Measurements from ENCODE around the gene NDC80. TPM values are rescaled to one million over a fixed set of nuclear protein-coding genes. Genes with fewer than 3 reads are reported as not detected.
A peak's percentile ranks its signal among the peaks of the same experiment; 100 is the strongest.

Gene NDC80
- polyA plus RNA-seq, 3 donors = 0.07 TPM; not detected in 2

DNA sequence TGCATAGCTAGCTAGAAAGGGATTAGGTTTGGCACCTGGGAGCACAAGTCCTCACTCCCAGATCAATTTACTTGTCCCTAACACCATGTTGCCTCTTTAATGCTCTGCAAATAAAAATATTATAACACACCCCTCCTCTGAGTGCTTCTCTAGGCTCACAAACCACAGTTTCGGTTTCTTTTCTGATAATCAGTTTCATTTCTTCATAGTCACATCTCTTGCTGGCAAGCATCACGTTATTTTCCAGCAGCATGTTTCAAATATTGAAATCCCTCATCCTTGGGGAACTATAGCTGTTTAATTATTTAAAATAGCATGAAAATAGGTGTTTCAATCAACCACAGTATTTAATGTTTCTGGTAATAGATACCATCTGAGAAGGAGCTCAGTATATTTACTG, 70.3 kb downstream of the NDC80 start:
- H3K4me2 ChIP-seq (replicated peaks; ENCODE audit: extremely low read depth, low read length, poor library complexity, severe bottlenecking) = peak overlapping the region; percentile 52
- peaks cover 93 to 100% of the 10 kb centered on the region in 2 donors for H3K4me1 ChIP-seq (ENCODE audit: control insufficient read depth in 1 of 2, insufficient read depth in 2 of 2, low read length in 2 of 2)
- peak overlapping the region in 1 of 2 donors; percentile 47 for H3K27ac ChIP-seq (ENCODE audit: low read depth in 1 of 2, low read length in 2 of 2)
- no peak overlapping the region for H3K9ac ChIP-seq (ENCODE audit: insufficient read depth, low read length, poor library complexity, severe bottlenecking)
- Mint-ChIP-seq H3K4me3 (peak overlapping the region in 1 of 2 donors; percentile 71), H3K9me3 (no peaks in the 10 kb centered on the region), H3K27me3 (ENCODE audit: low read depth in 3 of 3) (no peaks in the 10 kb centered on the region), H3K27ac (peak overlapping the region in 6 of 7 donors; percentile 81 to 94 (median 91)), H3K36me3 (no peaks in the 10 kb centered on the region), H3K4me1 (peaks cover 47% of the 10 kb centered on the region)
- H3K79me2 ChIP-seq (ENCODE audit: insufficient read depth, low read length) = no peaks in the 10 kb centered on the region
- WGBS (ENCODE audit: insufficient coverage) = 0% methylated on average over 1 of the region's 2 CpGs
- H3K27me3 ChIP-seq (ENCODE audit: control insufficient read depth in 2 of 2, insufficient read depth in 2 of 2, low read length in 2 of 2) = no peaks in the 10 kb centered on the region
- H3K9me3 ChIP-seq (replicated peaks in 1 of 2; ENCODE audit: control insufficient read depth in 1 of 2, insufficient read depth in 1 of 2, low read length in 2 of 2) = no peaks in the 10 kb centered on the region
- H4K20me1 ChIP-seq (ENCODE audit: insufficient read depth, low read length) = no peaks in the 10 kb centered on the region
- TF ChIP-seq, protein P1, sequence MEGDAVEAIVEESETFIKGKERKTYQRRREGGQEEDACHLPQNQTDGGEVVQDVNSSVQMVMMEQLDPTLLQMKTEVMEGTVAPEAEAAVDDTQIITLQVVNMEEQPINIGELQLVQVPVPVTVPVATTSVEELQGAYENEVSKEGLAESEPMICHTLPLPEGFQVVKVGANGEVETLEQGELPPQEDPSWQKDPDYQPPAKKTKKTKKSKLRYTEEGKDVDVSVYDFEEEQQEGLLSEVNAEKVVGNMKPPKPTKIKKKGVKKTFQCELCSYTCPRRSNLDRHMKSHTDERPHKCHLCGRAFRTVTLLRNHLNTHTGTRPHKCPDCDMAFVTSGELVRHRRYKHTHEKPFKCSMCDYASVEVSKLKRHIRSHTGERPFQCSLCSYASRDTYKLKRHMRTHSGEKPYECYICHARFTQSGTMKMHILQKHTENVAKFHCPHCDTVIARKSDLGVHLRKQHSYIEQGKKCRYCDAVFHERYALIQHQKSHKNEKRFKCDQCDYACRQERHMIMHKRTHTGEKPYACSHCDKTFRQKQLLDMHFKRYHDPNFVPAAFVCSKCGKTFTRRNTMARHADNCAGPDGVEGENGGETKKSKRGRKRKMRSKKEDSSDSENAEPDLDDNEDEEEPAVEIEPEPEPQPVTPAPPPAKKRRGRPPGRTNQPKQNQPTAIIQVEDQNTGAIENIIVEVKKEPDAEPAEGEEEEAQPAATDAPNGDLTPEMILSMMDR (IDR thresholded peaks at IDR 0.05) = no peak
- no peak overlapping the region for H2AFZ ChIP-seq (ENCODE audit: insufficient read depth, low read depth, low read length, poor library complexity, severe bottlenecking)
- intact Hi-C loops (cut with micrococcal nuclease) = loop anchor here in 1 of 2 donors (5.0 to 10.0 kb wide), 2 partner anchors 606 to 953 kb away; partner anchors contain the start of gene MYL12A
- DNase-seq = peak; percentile 29 to 74 (median 60)
- peak overlapping the region in 2 of 3 experiments; percentile 17 to 47 for H3K4me3 ChIP-seq (replicated peaks in 1 of 3; ENCODE audit: low read depth in 2 of 3, low read length in 3 of 3)
- no peaks in the 10 kb centered on the region for H3K36me3 ChIP-seq (replicated peaks in 1 of 2; ENCODE audit: control insufficient read depth in 1 of 2, insufficient read depth in 2 of 2, low read length in 2 of 2)

DNA sequence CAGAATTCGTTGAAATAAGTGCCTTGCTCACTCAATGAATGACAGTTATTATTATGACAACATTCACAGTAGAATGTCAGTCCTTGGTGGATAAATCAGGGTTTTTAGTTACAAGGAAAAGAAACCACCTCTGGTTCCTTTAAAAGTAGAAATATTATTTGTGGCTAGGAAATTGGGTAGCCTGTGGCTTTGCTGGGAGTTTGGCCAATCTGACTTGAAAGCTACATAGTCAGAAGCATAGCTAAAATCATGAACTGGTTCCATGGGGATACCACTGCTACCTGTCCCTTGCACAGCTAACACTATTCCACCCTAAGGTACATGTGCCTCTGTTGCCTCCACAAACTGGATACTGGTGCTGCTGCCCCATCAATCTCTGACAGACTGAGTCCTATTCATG, 71.4 kb downstream of the NDC80 start:
- no peaks in the 10 kb centered on the region for H3K36me3 ChIP-seq (replicated peaks in 1 of 2; ENCODE audit: control insufficient read depth in 1 of 2, insufficient read depth in 2 of 2, low read length in 2 of 2)
- Mint-ChIP-seq H3K4me3 (no peak overlapping the region), H3K27ac (peak overlapping the region in 3 of 7 donors; percentile 40 to 77 (median 42)), H3K27me3 (ENCODE audit: low read depth in 3 of 3) (no peaks in the 10 kb centered on the region), H3K4me1 (peaks cover 41% of the 10 kb centered on the region), H3K9me3 (no peaks in the 10 kb centered on the region), H3K36me3 (no peaks in the 10 kb centered on the region)
- peak overlapping the region; percentile 28 to 47 for H3K27ac ChIP-seq (ENCODE audit: low read depth in 1 of 2, low read length in 2 of 2)
- no peaks in the 10 kb centered on the region for H3K27me3 ChIP-seq (ENCODE audit: control insufficient read depth in 2 of 2, insufficient read depth in 2 of 2, low read length in 2 of 2)
- H3K4me3 ChIP-seq (replicated peaks in 1 of 3; ENCODE audit: low read depth in 2 of 3, low read length in 3 of 3) = no peak overlapping the region
- no peaks in the 10 kb centered on the region for H4K20me1 ChIP-seq (ENCODE audit: insufficient read depth, low read length)
- no peaks in the 10 kb centered on the region for H3K79me2 ChIP-seq (ENCODE audit: insufficient read depth, low read length)
- DNase-seq = no peak
- TF ChIP-seq, protein P1 (IDR thresholded peaks at IDR 0.05) = no peak
- H3K9me3 ChIP-seq (replicated peaks in 1 of 2; ENCODE audit: control insufficient read depth in 1 of 2, insufficient read depth in 1 of 2, low read length in 2 of 2) = no peaks in the 10 kb centered on the region
- intact Hi-C loops (cut with micrococcal nuclease) = loop anchor here in 1 of 2 donors (5.0 to 10.0 kb wide), 2 partner anchors 605 to 952 kb away; partner anchors contain the start of gene MYL12A
- H3K4me1 ChIP-seq (ENCODE audit: control insufficient read depth in 1 of 2, insufficient read depth in 2 of 2, low read length in 2 of 2) = peaks cover 89 to 99% of the 10 kb centered on the region in 2 donors
- H3K4me2 ChIP-seq (replicated peaks; ENCODE audit: extremely low read depth, low read length, poor library complexity, severe bottlenecking) = no peak overlapping the region
- peak overlapping the region; percentile 30 for H2AFZ ChIP-seq (ENCODE audit: insufficient read depth, low read depth, low read length, poor library complexity, severe bottlenecking)
- H3K9ac ChIP-seq (ENCODE audit: insufficient read depth, low read length, poor library complexity, severe bottlenecking) = no peak overlapping the region
- WGBS (ENCODE audit: insufficient coverage) = no CpG with 5 or more reads among the region's 1 CpG

All from CD14-positive monocyte (primary cell).